T-cell (primary cell): ENCODE results near the gene RRP7A. TPM values are rescaled to one million over a fixed set of nuclear protein-coding genes. Genes with fewer than 3 reads are reported as not detected.

ENCODE experiments used
- ATAC-seq, 4 experiments: fragments of 200-7000 bp in 3 of 4; fragments of 150-1000 bp in 1 of 4; cut with Tn5 transposase; replicated peaks in 1 of 4; 1 replicate in 3 of 4; 2 replicates in 1 of 4; pipeline ENCODE4 v1.10.0; 2021; ENCODE audit warnings: moderate library complexity in 3 of 4, mild to moderate bottlenecking in 2 of 4, moderate number of reproducible peaks in 1 of 4
- CTCF ChIA-PET, 2 donors: fragments of 300-600 bp; sonication (Branson Sonifier 250); formaldehyde crosslinking; loops; one replicate each; lab custom pipeline; 2022; ENCODE audit warnings: antibody characterized with exemption in 2 of 2; lab: Charles Lee
- POLR2A ChIA-PET, 2 donors: fragments of 300-600 bp; sonication (Branson Sonifier 250); formaldehyde crosslinking; loops; one replicate each; lab custom pipeline; 2022; ENCODE audit warnings: antibody characterized with exemption in 2 of 2; lab: Charles Lee
- DNase-seq, 35 experiments: peaks; one replicate each; pipeline versions ENCODE4 v3.0.0 to v3.0.0-alpha.2; 2013 to 2023
- H3K27ac ChIP-seq: one replicate; pipeline ENCODE4 v1.5.1; 2013; ENCODE audit warnings: low read length
- H3K27me3 ChIP-seq, 2 experiments: replicated peaks in 1 of 2; 1 replicate in 1 of 2; 2 replicates in 1 of 2; pipeline versions ENCODE4 v1.6.1 to v1.7.0; 2013; ENCODE audit warnings: low read length in 1 of 2, mixed read lengths in 1 of 2; ENCODE audit not compliant: control insufficient read depth in 2 of 2, insufficient read depth in 2 of 2; ENCODE audit errors: extremely low read depth in 1 of 2
- H3K36me3 ChIP-seq, 2 donors: 1 replicate in 1 of 2; 2 replicates in 1 of 2; pipeline versions ENCODE4 v1.6.1 to v1.7.0; 2013; ENCODE audit warnings: low read length in 1 of 2; ENCODE audit not compliant: control insufficient read depth in 2 of 2, insufficient read depth in 1 of 2; ENCODE audit errors: extremely low read depth in 1 of 2
- H3K4me1 ChIP-seq, 2 experiments: 1 replicate in 1 of 2; 2 replicates in 1 of 2; pipeline versions ENCODE4 v1.6.1 to v1.7.0; 2013; ENCODE audit warnings: low read length in 2 of 2, mixed read lengths in 1 of 2; ENCODE audit not compliant: insufficient read depth in 2 of 2, control insufficient read depth in 1 of 2; ENCODE audit errors: extremely low read depth in 1 of 2
- H3K4me3 ChIP-seq, 2 donors: 1 replicate in 1 of 2; 2 replicates in 1 of 2; pipeline versions ENCODE4 v1.5.1 to v1.7.0; 2013; ENCODE audit warnings: mild to moderate bottlenecking in 2 of 2, low read length in 1 of 2, moderate library complexity in 1 of 2; ENCODE audit not compliant: control insufficient read depth in 1 of 2; ENCODE audit errors: extremely low read depth in 1 of 2
- H3K9me3 ChIP-seq: 2 replicates; pipeline ENCODE4 v1.7.0; 2013
- H3K27ac Mint-ChIP-seq, 2 donors: one replicate each; pipeline ENCODE4 v1.8.0; 2020 to 2021; ENCODE audit warnings: mild to moderate bottlenecking in 2 of 2, mixed read lengths in 2 of 2
- H3K27me3 Mint-ChIP-seq, 2 donors: one replicate each; pipeline ENCODE4 v1.8.0; 2021 to 2022; ENCODE audit warnings: mixed read lengths in 2 of 2
- H3K36me3 Mint-ChIP-seq: one replicate; pipeline ENCODE4 v1.8.0; 2021; ENCODE audit warnings: mixed read lengths
- H3K4me1 Mint-ChIP-seq, 3 donors: one replicate each; pipeline ENCODE4 v1.8.0; 2020 to 2022; ENCODE audit warnings: mixed read lengths in 3 of 3, mild to moderate bottlenecking in 1 of 3
- H3K4me3 Mint-ChIP-seq, 3 donors: one replicate each; pipeline ENCODE4 v1.8.0; 2020 to 2022; ENCODE audit warnings: mild to moderate bottlenecking in 3 of 3, mixed read lengths in 3 of 3, moderate library complexity in 3 of 3
- H3K9me3 Mint-ChIP-seq, 3 donors: one replicate each; pipeline ENCODE4 v1.8.0; 2020 to 2022; ENCODE audit warnings: mixed read lengths in 3 of 3
- WGBS: methylation state at CpG from one replicate; pipeline ENCODE4 v1.1.5; 2013; ENCODE audit warnings: missing lambda C conversion rate; ENCODE audit not compliant: insufficient coverage; 5-methylcytosine and 5-hydroxymethylcytosine counted together
- total RNA-seq, 35 experiments: library from RNA in 6 of 35; stranded (reverse) in 6 of 35; fragments of 120-200 nt in 1 of 35; gene quantifications; one replicate each; pipeline versions ENCODE4 v1.2.1 to v1.2.4 and lab custom pipeline; 2013 to 2026

RRP7A gene
- total RNA-seq, 5 donors from 2014 or later (not counting 1 experiment from before 2014, with no cell fraction given), result 51.2 to 84.9 (median 54.4) TPM

DNA sequence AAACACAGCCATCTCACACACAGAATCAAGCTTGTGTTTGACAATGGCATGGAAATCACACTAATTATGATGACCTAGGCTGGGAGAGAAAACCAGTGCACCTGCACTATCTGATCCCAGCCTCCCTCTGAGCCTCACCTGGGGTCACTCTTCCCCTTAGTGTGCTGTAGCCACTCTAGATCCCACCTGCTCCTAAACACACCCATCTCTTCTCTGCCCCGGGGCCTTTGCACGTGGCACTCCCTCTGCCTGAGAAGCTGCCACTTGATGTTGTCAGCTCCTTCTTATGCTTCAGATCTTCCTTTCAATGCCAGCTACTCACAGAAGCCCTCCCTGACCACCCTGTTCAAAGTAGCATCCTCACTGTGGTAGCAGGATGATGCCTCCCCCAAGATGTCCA, 44.5 kb downstream of the RRP7A start:
- H3K27me3 Mint-ChIP-seq, result peaks cover 0 to 2% of the 10 kb centered on the region in 2 donors
- no peaks in the 10 kb centered on the region for H3K9me3 Mint-ChIP-seq
- ATAC-seq (no peak), DNase-seq (no peak)
- no peak overlapping the region for H3K27ac Mint-ChIP-seq
- ChIA-PET POLR2A (no interaction called here), CTCF (no interaction called here)
- H3K27ac ChIP-seq, result no peak overlapping the region
- WGBS, result 90% methylated on average over 2 of the region's 2 CpGs
- peaks cover 8 to 15% (median 12%) of the 10 kb centered on the region in 3 donors for H3K4me1 Mint-ChIP-seq
- H3K4me1 ChIP-seq, result peaks cover 6 to 11% of the 10 kb centered on the region in 2 experiments
- H3K36me3 ChIP-seq, result no peaks in the 10 kb centered on the region
- no peak overlapping the region for H3K4me3 Mint-ChIP-seq
- H3K27me3 ChIP-seq, result peaks cover 0 to 3% of the 10 kb centered on the region in 2 experiments
- no peak overlapping the region for H3K4me3 ChIP-seq
- no peaks in the 10 kb centered on the region for H3K9me3 ChIP-seq
- H3K36me3 Mint-ChIP-seq, result no peaks in the 10 kb centered on the region

DNA sequence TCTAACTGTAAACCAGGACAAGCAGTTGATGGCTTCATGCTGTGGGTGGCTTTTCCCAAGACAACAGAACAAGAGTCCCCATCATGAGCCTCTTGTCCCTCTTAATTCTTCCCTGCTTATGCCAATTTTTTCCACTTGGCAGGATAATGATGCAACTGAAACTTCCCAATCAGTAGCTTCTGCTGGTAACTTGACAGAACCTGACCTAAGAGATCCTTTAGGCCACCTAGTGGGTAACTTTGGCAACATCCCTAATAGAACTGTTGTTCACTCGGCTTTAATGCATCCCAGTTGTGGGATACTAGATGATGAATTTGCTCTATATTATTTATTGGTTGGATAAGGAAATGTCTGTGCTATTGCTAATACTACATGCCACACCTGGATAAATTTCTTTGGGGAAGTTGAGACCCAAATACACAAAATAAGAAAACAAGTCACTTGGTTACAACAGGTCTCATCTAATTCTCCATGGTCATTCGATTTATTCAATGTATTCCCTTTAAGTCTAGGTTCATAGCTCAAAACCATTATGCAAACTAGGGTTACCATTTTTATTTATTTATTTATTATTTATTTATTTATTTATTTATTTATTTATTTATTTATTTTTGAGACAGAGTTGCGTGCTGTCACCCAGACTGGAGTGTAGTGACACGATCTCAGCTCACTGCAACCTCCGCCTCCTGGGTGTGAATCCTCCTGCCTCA, 46.0 kb downstream of the RRP7A start:
- CTCF ChIA-PET, result interaction anchor here (0.6 to 1.3 kb wide), 4 partner anchors 151 to 515 kb away, joined by 3 to 5 read pairs (median 4); no protein-coding TSS in a partner anchor
- Mint-ChIP-seq H3K36me3 (no peaks in the 10 kb centered on the region), H3K4me3 (no peak overlapping the region), H3K9me3 (no peaks in the 10 kb centered on the region), H3K27me3 (peaks cover 1 to 2% of the 10 kb centered on the region in 2 donors), H3K27ac (no peak overlapping the region), H3K4me1 (peaks cover 5 to 9% (median 9%) of the 10 kb centered on the region in 3 donors)
- POLR2A ChIA-PET, result no interaction called here
- Histone ChIP-seq H3K4me3 (no peak overlapping the region), H3K27ac (no peak overlapping the region), H3K36me3 (no peaks in the 10 kb centered on the region), H3K27me3 (peaks cover 0 to 6% of the 10 kb centered on the region in 2 experiments), H3K9me3 (no peaks in the 10 kb centered on the region), H3K4me1 (peaks cover 6 to 8% of the 10 kb centered on the region in 2 experiments)
- ATAC-seq (peak in 3 of 4 experiments; percentile 47 to 64 (median 52)), DNase-seq (peak in 4 of 35 experiments; percentile 9 to 60 (median 18))
- WGBS, result 97% methylated on average over 3 of the region's 5 CpGs

DNA sequence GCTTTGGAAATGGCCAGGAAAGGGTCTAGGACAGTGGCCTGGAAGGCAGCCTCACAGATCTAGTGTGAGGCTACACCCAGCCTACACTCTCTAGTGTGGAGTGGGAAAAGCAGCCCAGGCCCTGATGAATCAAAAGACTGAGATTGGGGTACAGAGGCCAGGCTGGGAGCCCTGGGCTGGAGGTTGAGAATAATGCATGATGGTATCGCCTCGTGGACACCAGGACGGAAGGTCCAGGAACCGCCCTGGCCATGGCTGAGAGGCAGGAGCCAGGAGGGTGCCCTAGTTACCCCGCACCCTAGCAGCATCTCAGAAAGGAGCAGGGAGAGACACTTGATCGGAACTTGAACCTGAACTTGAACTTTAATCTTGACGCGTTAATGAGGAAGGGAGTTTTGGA, 46.9 kb downstream of the RRP7A start:
- no peaks in the 10 kb centered on the region for H3K36me3 Mint-ChIP-seq
- no peak overlapping the region for H3K4me3 Mint-ChIP-seq
- ChIA-PET CTCF (no interaction called here), POLR2A (no interaction called here)
- H3K27ac Mint-ChIP-seq, result no peak overlapping the region
- peaks cover 6 to 7% of the 10 kb centered on the region in 2 donors for H3K27me3 Mint-ChIP-seq
- H3K4me3 ChIP-seq, result no peak overlapping the region
- DNase-seq, result no peak
- no peaks in the 10 kb centered on the region for H3K36me3 ChIP-seq
- no peaks in the 10 kb centered on the region for H3K9me3 Mint-ChIP-seq
- peaks cover 0 to 9% of the 10 kb centered on the region in 2 experiments for H3K27me3 ChIP-seq
- H3K4me1 Mint-ChIP-seq, result no peaks in the 10 kb centered on the region
- H3K9me3 ChIP-seq, result no peaks in the 10 kb centered on the region
- WGBS, result 82% methylated on average over 8 of the region's 8 CpGs
- no peaks in the 10 kb centered on the region for H3K4me1 ChIP-seq
- no peak for ATAC-seq
- H3K27ac ChIP-seq, result no peak overlapping the region

DNA sequence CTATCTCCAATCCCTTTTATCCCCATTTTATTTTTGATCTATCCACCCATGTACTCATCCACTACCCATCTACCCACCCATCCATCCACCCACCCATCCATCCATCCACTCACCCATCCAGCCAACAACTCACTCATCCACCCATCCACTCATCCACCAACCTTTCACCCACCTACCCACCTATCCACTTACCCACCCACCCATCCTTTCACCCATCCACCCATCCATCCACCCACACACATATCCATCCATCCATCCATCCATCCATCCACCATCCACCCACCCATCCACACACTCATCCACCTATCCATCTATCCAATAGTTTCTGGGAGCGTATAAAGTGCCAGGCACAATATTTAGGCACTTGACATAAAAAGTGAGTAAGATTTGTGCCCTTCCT, 48.2 kb downstream of the RRP7A start:
- H3K9me3 Mint-ChIP-seq, result no peaks in the 10 kb centered on the region
- H3K27ac Mint-ChIP-seq, result no peak overlapping the region
- H3K4me3 Mint-ChIP-seq, result no peak overlapping the region
- H3K27ac ChIP-seq, result no peak overlapping the region
- no peak overlapping the region for H3K4me3 ChIP-seq
- POLR2A ChIA-PET, result no interaction called here
- H3K9me3 ChIP-seq, result no peaks in the 10 kb centered on the region
- no peak for ATAC-seq
- WGBS, result no CpG with 5 or more reads among the region's 1 CpG
- no peaks in the 10 kb centered on the region for H3K4me1 Mint-ChIP-seq
- H3K4me1 ChIP-seq, result no peaks in the 10 kb centered on the region
- peaks cover 0 to 12% of the 10 kb centered on the region in 2 experiments for H3K27me3 ChIP-seq
- H3K27me3 Mint-ChIP-seq, result peaks cover 6 to 8% of the 10 kb centered on the region in 2 donors
- no peak for DNase-seq
- no peaks in the 10 kb centered on the region for H3K36me3 Mint-ChIP-seq
- CTCF ChIA-PET, result no interaction called here
- H3K36me3 ChIP-seq, result no peaks in the 10 kb centered on the region

DNA sequence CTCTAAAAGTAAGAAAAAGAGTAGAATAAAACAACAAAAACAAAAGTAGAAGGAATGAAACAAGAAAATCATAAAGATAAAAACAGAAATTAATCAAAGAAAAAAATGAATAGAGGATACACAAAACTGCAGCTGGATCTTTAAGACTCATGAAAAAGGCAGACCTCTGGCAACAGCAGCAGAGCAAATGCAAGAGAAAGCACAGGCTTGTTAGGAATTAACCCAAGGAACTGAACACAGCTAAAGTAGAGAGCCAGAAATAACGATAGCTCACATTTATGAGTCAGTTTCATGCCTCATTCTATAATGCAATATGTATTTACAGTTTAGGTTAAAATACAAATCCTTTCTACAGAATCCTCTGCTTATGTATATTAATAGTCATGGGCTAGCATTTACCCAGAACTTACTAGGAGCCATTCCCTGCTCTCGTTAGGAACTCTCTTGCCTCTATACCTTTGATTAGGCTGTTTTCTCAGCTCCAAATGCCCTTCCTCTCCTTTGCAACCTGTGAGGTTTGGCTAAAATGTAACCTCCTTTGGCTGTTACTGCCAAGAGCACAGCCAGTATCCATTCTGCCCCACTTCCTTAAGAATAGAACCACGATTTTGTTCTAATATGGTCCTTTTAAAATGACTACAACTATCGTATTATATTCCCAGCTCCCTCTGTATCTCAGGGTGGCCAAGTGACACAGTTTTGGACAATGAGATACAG, 49.1 kb downstream of the RRP7A start:
- H3K27ac Mint-ChIP-seq, result no peak overlapping the region
- H3K4me1 Mint-ChIP-seq, result no peaks in the 10 kb centered on the region
- H3K27ac ChIP-seq, result no peak overlapping the region
- DNase-seq (no peak), ATAC-seq (no peak)
- H3K4me1 ChIP-seq, result no peaks in the 10 kb centered on the region
- no peaks in the 10 kb centered on the region for H3K36me3 Mint-ChIP-seq
- H3K27me3 Mint-ChIP-seq, result peaks cover 6% of the 10 kb centered on the region in 2 donors
- POLR2A ChIA-PET, result no interaction called here
- no peak overlapping the region for H3K4me3 Mint-ChIP-seq
- no peaks in the 10 kb centered on the region for H3K9me3 ChIP-seq
- H3K4me3 ChIP-seq, result no peak overlapping the region
- no peaks in the 10 kb centered on the region for H3K36me3 ChIP-seq
- H3K27me3 ChIP-seq, result peaks cover 0 to 15% of the 10 kb centered on the region in 2 experiments
- no peaks in the 10 kb centered on the region for H3K9me3 Mint-ChIP-seq
- CTCF ChIA-PET, result interaction anchor here (0.6 to 1.3 kb wide), 2 partner anchors 26 to 217 kb away, joined by 3 to 4 read pairs; no protein-coding TSS in a partner anchor
- WGBS, result 100% methylated on average over 1 of the region's 4 CpGs

DNA sequence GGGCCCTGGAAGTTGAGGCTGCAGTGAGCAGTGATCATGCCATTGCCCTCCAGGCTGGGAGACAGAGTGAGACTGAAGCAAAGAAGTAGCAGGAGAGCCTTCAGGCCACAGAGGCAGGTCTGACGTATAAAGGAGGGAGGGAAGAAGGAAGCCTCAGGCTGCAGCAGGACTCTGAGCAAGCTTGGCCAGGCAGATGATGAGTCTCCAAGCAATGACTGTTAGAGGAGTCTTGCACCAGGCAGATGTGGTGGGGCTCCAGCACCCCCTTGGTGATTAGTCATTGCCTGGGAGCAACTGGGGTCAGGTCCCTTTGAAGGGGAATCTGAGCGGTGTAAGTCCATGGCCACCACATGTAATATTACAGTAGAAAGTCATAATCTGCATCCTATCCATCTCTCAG, 50.8 kb downstream of the RRP7A start:
- no peak for ATAC-seq
- ChIA-PET POLR2A (no interaction called here), CTCF (no interaction called here)
- DNase-seq, result no peak
- H3K27ac Mint-ChIP-seq, result no peak overlapping the region
- no peaks in the 10 kb centered on the region for H3K36me3 ChIP-seq
- peaks cover 0 to 13% of the 10 kb centered on the region in 2 experiments for H3K27me3 ChIP-seq
- WGBS, result 78% methylated on average over 1 of the region's 2 CpGs
- H3K27ac ChIP-seq, result no peak overlapping the region
- H3K4me1 Mint-ChIP-seq, result no peaks in the 10 kb centered on the region
- H3K9me3 ChIP-seq, result no peaks in the 10 kb centered on the region
- no peak overlapping the region for H3K4me3 ChIP-seq
- H3K9me3 Mint-ChIP-seq, result no peaks in the 10 kb centered on the region
- H3K4me1 ChIP-seq, result no peaks in the 10 kb centered on the region
- peaks cover 6 to 9% of the 10 kb centered on the region in 2 donors for H3K27me3 Mint-ChIP-seq
- no peak overlapping the region for H3K4me3 Mint-ChIP-seq
- no peaks in the 10 kb centered on the region for H3K36me3 Mint-ChIP-seq
